RWPE2 (cell line): ENCODE results near the gene CRY1.
A peak's percentile ranks its signal among the peaks of the same experiment; 100 is the strongest.

Experiments
- ATAC-seq: fragments of 200-7000 bp; cut with Tn5 transposase; 3 replicates; pipeline ENCODE4 v1.9.1; 2021; ENCODE audit warnings: low read depth
- DNase-seq: peaks from one replicate; pipeline ENCODE4 v3.0.0-alpha.2; 2020; ENCODE audit warnings: low spot score
- H3K27ac ChIP-seq: fragments of 450-650 bp; 2 replicates; pipeline ENCODE4 v1.5.1; 2017; ENCODE audit warnings: mild to moderate bottlenecking; ENCODE audit not compliant: poor library complexity, severe bottlenecking
- H3K27me3 ChIP-seq: fragments of 250-450 bp; sonication (Bioruptor Pico); 2 replicates; pipeline ENCODE4 v1.5.1; 2021; ENCODE audit warnings: mild to moderate bottlenecking, moderate library complexity; ENCODE audit not compliant: insufficient read depth, poor library complexity, severe bottlenecking
- H3K36me3 ChIP-seq: fragments of 250-450 bp; sonication (Bioruptor Pico); 2 replicates; pipeline ENCODE4 v1.5.1; 2020; ENCODE audit warnings: low read depth, mild to moderate bottlenecking, moderate library complexity
- H3K4me1 ChIP-seq: fragments of 250-450 bp; sonication (Bioruptor Pico); 2 replicates; pipeline ENCODE4 v1.5.1; 2021; ENCODE audit warnings: mild to moderate bottlenecking, moderate library complexity; ENCODE audit not compliant: insufficient read depth, poor library complexity, severe bottlenecking
- H3K4me3 ChIP-seq: fragments of 250-450 bp; sonication (Bioruptor Pico); 2 replicates; pipeline ENCODE4 v1.5.1; 2021; ENCODE audit warnings: mild to moderate bottlenecking, moderate library complexity; ENCODE audit not compliant: severe bottlenecking
- H3K9me3 ChIP-seq: fragments of 250-450 bp; sonication (Bioruptor Pico); 2 replicates; pipeline ENCODE4 v1.5.1; 2021; ENCODE audit warnings: mild to moderate bottlenecking, moderate library complexity; ENCODE audit not compliant: severe bottlenecking
- TF ChIP-seq, protein P1 (sequence below): fragments of 450-650 bp; IDR thresholded peaks from one replicate; pipeline ENCODE4 v1.5.1; 2017; ENCODE audit warnings: mild to moderate bottlenecking, moderate library complexity; ENCODE audit not compliant: poor library complexity, severe bottlenecking

The CRY1 gene

GRCh38 chr12:107099917-107100316 is 6.6 kb upstream of the CRY1 start:
- TF ChIP-seq, protein P1, sequence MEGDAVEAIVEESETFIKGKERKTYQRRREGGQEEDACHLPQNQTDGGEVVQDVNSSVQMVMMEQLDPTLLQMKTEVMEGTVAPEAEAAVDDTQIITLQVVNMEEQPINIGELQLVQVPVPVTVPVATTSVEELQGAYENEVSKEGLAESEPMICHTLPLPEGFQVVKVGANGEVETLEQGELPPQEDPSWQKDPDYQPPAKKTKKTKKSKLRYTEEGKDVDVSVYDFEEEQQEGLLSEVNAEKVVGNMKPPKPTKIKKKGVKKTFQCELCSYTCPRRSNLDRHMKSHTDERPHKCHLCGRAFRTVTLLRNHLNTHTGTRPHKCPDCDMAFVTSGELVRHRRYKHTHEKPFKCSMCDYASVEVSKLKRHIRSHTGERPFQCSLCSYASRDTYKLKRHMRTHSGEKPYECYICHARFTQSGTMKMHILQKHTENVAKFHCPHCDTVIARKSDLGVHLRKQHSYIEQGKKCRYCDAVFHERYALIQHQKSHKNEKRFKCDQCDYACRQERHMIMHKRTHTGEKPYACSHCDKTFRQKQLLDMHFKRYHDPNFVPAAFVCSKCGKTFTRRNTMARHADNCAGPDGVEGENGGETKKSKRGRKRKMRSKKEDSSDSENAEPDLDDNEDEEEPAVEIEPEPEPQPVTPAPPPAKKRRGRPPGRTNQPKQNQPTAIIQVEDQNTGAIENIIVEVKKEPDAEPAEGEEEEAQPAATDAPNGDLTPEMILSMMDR = no peak
- H3K9me3 ChIP-seq = no peaks in the 10 kb centered on the region

DNA sequence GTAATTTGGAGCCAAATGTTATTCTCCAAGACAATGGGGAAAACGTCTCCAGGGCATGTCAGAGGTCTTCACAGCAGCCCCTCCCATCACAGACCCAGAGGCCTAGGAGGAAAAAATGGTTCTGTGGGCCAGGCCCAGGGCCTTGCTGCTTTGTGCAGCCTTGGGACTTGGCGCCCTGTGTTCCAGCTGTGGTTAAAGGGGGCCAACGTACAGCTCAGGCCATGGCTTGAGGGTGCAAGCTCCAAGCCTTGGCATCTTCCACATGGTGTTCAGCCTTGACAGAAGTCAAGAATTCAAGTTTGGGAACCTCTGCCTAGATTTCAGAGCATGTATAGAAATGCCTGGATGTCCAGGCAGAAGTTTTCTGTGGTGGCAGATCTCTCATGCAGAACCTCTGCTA is 3.2 kb upstream of the CRY1 start:
- TF ChIP-seq, protein P1 = no peak
- Histone ChIP-seq H3K36me3 (no peaks in the 10 kb centered on the region), H3K27ac (no peak overlapping the region), H3K27me3 (no peaks in the 10 kb centered on the region), H3K4me3 (no peak overlapping the region), H3K4me1 (peaks cover 9% of the 10 kb centered on the region), H3K9me3 (no peaks in the 10 kb centered on the region)
- ATAC-seq (no peak), DNase-seq (no peak)

More at GRCh38 chr12:107099917-107100316, 6.6 kb upstream of the CRY1 start:
- no peak for DNase-seq
- Histone ChIP-seq H3K4me3 (no peak overlapping the region), H3K27me3 (no peaks in the 10 kb centered on the region), H3K27ac (no peak overlapping the region), H3K36me3 (no peaks in the 10 kb centered on the region), H3K4me1 (peaks cover 3% of the 10 kb centered on the region)
- no peak for ATAC-seq

- peak; percentile 21 for ATAC-seq
- no peaks in the 10 kb centered on the region for H3K36me3 ChIP-seq
- H3K27me3 ChIP-seq = no peaks in the 10 kb centered on the region
- H3K9me3 ChIP-seq = no peaks in the 10 kb centered on the region
- H3K27ac ChIP-seq = peak overlapping the region; percentile 59
- peak; percentile 63 for DNase-seq
- peaks cover 17% of the 10 kb centered on the region for H3K4me1 ChIP-seq
- peak overlapping the region; percentile 54 for H3K4me3 ChIP-seq
- TF ChIP-seq, protein P1 = no peak
Observed at GRCh38 chr12:107094183-107094448, 767 bp upstream of the CRY1 start.

DNA sequence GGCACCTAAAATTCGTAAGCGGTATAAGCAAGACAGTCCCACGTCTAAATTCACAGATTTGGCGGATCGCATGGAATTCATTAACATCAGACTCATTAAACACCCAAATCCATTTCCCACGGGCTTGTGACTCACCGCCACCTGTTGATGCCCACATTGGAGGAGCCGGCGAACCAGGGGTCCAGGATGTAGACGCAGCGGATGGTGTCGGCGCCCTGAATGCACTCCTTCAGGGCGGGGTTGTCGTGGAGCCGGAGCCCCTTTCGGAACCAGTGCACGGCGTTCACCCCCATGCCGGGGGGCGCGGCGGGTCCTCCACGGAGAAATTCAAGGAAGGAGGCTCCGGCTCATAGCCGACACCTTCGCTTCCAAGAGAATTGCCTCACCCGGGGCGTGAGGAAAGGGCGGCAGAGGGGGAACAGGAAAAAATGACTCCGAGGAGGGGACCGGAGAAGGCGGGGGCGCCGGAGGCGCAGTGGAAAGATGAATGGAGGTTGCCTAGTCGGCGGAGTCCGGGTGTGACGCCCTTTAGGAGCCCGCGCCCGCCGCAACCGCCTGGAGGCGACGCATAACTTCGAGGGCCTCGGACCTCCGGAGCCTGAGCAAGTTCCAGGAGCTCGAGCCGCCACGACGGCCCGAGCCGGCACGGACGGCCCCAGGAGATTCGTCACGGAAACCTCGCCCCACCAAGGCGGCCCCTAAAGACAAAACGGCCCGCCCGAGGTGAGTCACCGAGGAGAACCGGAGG is 506 bp downstream of the CRY1 start:
- TF ChIP-seq, protein P1 = no peak
- DNase-seq = peak; percentile 58
- Histone ChIP-seq H3K36me3 (no peaks in the 10 kb centered on the region), H3K27me3 (no peaks in the 10 kb centered on the region), H3K27ac (peak overlapping the region; percentile 59), H3K9me3 (no peaks in the 10 kb centered on the region), H3K4me3 (peak overlapping the region; percentile 54), H3K4me1 (peaks cover 17% of the 10 kb centered on the region)
- ATAC-seq = peak; percentile 17

- Histone ChIP-seq H3K27ac (peak overlapping the region; percentile 59), H3K4me1 (peaks cover 17% of the 10 kb centered on the region), H3K4me3 (peak overlapping the region; percentile 54), H3K9me3 (no peaks in the 10 kb centered on the region), H3K36me3 (no peaks in the 10 kb centered on the region), H3K27me3 (no peaks in the 10 kb centered on the region)
- DNase-seq = no peak
- TF ChIP-seq, protein P1 = peak; percentile 91
- ATAC-seq = peak; percentile 57
Observed at GRCh38 chr12:107091989-107092641, 1.2 kb downstream of the CRY1 start.
